Pancreas (tissue), 10 donors: ENCODE results near the gene SLC29A3. TPM values are rescaled to one million over a fixed set of nuclear protein-coding genes. Genes with fewer than 3 reads are reported as not detected.
"Not testable (repeated sequence)": the region's sequence is repeated elsewhere in the genome, so short reads cannot be mapped to it uniquely, and the experiment has no call there.

Experiments used
- ATAC-seq, 4 donors: fragments of 200-7000 bp; cut with Tn5 transposase; one replicate each; pipeline versions ENCODE4 v1.8.0 to v1.9.1; 2020; ENCODE audit warnings: mild to moderate bottlenecking in 4 of 4, moderate library complexity in 4 of 4
- DNase-seq, 6 donors: peaks; one replicate each; pipeline ENCODE4 v3.0.0-alpha.2; 2020
- FAIRE-seq: peaks from 2 replicates; lab custom pipeline; 2012; peaks lifted over from hg19 to GRCh38; lab: Jason Lieb, UNC
- H3K27ac ChIP-seq, 4 donors: fragments of 200-600 bp; sonication (generic); 1 replicate in 3 of 4; 2 replicates in 1 of 4; pipeline versions ENCODE4 v1.5.0 to v1.8.0; 2020
- H3K27me3 ChIP-seq, 4 donors: fragments of 200-600 bp; one replicate each; pipeline ENCODE4 v1.8.0; 2021
- H3K36me3 ChIP-seq, 3 donors: fragments of 200-600 bp; sonication (generic) in 1 of 3; one replicate each; pipeline versions ENCODE4 v1.5.0 to v1.8.0; 2020 to 2021
- H3K4me1 ChIP-seq, 3 donors: fragments of 200-600 bp; one replicate each; pipeline ENCODE4 v1.8.0; 2021
- H3K4me3 ChIP-seq, 4 donors: fragments of 200-600 bp; sonication (generic) in 2 of 4; one replicate each; pipeline versions ENCODE4 v1.5.0 to v1.8.0; 2020 to 2021
- H3K9me3 ChIP-seq, 4 donors: fragments of 200-600 bp; one replicate each; pipeline ENCODE4 v1.8.0; 2021
- WGBS, 2 donors: extraction: QIAGEN DNeasy Blood & Tissue Kit; methylation state at CpG; one replicate each; pipeline ENCODE4 v1.1.7; 2013; 5-methylcytosine and 5-hydroxymethylcytosine counted together
- intact Hi-C, 3 donors: fragments of 100-400 bp; cut with DNase I; formaldehyde crosslinking; loops; one replicate each; pipeline versions ENCODE4 v1.11.1 to v1.14.2; 2022
- polyA plus RNA-seq, 2 donors: library from polyadenylated mRNA; stranded (reverse); fragments of 200-250 nt; gene quantifications; one replicate each; pipeline ENCODE4 v1.2.3, GENCODE V29; 2013
- total RNA-seq, 6 donors: library from RNA; stranded (reverse); fragmentation: NEBNext Ultra II Directional in 4 of 6; extraction: Animal tissue kit (Norgen Biotek cat#: 25700) in 4 of 6; gene quantifications; one replicate each; pipeline versions ENCODE4 v1.2.1 to v1.2.4, GENCODE V29; 2021 to 2023
- TF ChIP-seq, protein P1 (sequence below), 4 donors: fragments of 200-600 bp; sonication (generic) in 3 of 4; IDR thresholded peaks; one replicate each; pipeline versions ENCODE4 v1.5.0 to v1.8.0; 2021; ENCODE audit warnings: antibody characterized with exemption in 4 of 4
- donor health status: healthy with polysubstance abuse.
- donor health status: DM: no; HTN: no; CAD: no; lungs with moderate emphysema.
- donor health status: DM: no; HTN: no; CAD: no.
- donor health status: control.
- donor health status: control.
- donor health status: Bipolar disorder and iron deficiency.
- donor health status: DM: yes; HTN: yes; CAD: no.
- donor health status: DM: no; HTN: no; CAD: no.
- donor health status: DM: no; HTN: no; CAD: no.
- donor health status: DM: yes; HTN: yes; CAD: no.

Gene SLC29A3
- total and polyA plus RNA-seq, 8 donors = 2.2 to 7.0 (median 3.2) TPM

DNA sequence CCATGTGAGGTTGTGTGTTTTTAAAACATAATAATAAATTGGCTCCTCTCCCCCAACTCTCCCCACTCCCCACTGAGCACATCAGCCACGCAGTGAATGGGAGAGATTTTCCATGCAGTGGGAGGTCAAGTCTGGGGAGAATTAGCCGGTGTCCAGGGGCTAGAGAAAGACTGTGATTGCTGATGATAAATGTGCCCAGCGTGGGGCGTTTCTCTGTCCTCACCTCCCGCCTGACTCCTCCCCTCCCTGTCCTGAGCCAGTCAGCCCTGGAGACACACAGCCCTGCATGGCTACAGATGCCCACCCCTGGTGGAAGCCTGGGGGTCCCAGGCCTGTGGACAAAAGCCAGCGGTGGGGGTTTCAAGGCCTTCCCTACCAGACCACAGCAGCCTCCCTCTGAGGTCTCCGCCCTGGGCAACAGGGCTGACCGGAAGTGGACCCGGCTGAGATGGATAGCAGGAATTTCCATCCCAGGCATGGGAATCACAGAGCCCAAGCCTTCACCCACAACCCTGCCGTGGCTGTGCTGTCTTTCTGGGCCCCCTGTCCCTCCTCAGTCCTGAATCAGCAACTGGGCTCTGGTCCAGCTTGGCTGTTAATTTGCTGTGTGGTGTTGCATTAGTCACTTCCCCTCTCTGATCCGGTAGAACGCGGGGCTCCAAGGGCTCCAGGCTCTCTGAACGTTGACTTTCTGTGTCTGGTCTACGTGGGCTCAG is 46.8 kb upstream of the SLC29A3 start:
- intact Hi-C loops = no loop called here
- no peak for ATAC-seq
- no peak for FAIRE-seq
- Histone ChIP-seq H3K4me1 (no peaks in the 10 kb centered on the region), H3K4me3 (no peak overlapping the region), H3K27me3 (no peaks in the 10 kb centered on the region), H3K9me3 (no peaks in the 10 kb centered on the region), H3K36me3 (no peaks in the 10 kb centered on the region), H3K27ac (no peak overlapping the region)
- TF ChIP-seq, protein P1, sequence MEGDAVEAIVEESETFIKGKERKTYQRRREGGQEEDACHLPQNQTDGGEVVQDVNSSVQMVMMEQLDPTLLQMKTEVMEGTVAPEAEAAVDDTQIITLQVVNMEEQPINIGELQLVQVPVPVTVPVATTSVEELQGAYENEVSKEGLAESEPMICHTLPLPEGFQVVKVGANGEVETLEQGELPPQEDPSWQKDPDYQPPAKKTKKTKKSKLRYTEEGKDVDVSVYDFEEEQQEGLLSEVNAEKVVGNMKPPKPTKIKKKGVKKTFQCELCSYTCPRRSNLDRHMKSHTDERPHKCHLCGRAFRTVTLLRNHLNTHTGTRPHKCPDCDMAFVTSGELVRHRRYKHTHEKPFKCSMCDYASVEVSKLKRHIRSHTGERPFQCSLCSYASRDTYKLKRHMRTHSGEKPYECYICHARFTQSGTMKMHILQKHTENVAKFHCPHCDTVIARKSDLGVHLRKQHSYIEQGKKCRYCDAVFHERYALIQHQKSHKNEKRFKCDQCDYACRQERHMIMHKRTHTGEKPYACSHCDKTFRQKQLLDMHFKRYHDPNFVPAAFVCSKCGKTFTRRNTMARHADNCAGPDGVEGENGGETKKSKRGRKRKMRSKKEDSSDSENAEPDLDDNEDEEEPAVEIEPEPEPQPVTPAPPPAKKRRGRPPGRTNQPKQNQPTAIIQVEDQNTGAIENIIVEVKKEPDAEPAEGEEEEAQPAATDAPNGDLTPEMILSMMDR (IDR thresholded peaks at IDR 0.05) = no peak
- WGBS, 2 donors = 61 to 63% methylated on average over 15 of the region's 15 CpGs
- DNase-seq = peak in 1 of 6 donors; percentile 22

DNA sequence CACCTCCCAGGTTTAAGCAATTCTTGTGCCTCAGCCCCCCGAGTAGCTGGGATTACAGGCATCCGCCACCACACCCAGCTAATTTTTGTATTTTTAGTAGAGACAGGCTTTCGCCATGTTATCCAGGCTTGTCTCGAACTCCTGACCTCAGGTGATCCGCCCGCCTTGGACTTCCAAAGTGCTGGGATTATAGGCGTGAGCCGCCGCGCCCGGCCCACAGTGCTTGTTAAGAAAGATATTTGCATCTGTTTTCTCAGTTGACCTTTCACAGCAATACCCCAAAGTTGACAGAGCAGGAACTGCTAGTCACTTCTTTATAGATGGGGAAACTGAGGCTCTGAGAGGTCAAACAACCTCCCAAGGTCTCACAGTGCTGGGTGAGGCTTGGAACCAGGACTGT is 46.1 kb upstream of the SLC29A3 start:
- WGBS, 2 donors = 87 to 93% methylated on average over 11 of the region's 11 CpGs
- peak in 1 of 6 donors; percentile 14 for DNase-seq
- H3K27ac ChIP-seq, H3K36me3 ChIP-seq, H3K9me3 ChIP-seq, FAIRE-seq, H3K4me3 ChIP-seq, ATAC-seq, intact Hi-C loops, H3K4me1 ChIP-seq, H3K27me3 ChIP-seq: not testable (repeated sequence)

DNA sequence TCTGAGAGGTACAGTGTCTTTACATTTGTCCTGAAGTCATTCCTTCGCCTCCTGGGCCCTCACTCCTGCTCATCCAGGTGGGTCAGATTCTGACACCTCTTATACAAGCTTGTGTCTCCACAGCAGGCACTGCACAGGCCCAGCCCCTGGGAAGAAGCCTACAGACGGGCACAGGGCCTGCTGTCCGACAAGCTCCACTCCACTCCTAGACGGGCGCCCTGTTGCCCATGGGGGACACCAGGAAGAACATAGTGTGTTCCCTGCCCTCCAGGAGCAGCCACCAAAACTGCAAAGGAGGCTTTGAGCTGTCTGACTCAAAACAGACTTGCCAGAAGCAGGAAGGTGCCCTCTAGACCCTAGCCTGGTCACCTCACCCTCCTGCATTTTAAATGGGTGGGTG is 45.6 kb upstream of the SLC29A3 start:
- Histone ChIP-seq H3K4me3 (no peak overlapping the region), H3K4me1 (no peaks in the 10 kb centered on the region), H3K27ac (no peak overlapping the region), H3K27me3 (no peaks in the 10 kb centered on the region), H3K36me3 (no peaks in the 10 kb centered on the region), H3K9me3 (no peaks in the 10 kb centered on the region)
- TF ChIP-seq, protein P1 (IDR thresholded peaks at IDR 0.05) = no peak
- ATAC-seq = no peak
- WGBS, 2 donors = 85 to 88% methylated on average over 5 of the region's 5 CpGs
- DNase-seq = peak in 1 of 6 donors; percentile 37
- no peak for FAIRE-seq
- intact Hi-C loops = no loop called here

DNA sequence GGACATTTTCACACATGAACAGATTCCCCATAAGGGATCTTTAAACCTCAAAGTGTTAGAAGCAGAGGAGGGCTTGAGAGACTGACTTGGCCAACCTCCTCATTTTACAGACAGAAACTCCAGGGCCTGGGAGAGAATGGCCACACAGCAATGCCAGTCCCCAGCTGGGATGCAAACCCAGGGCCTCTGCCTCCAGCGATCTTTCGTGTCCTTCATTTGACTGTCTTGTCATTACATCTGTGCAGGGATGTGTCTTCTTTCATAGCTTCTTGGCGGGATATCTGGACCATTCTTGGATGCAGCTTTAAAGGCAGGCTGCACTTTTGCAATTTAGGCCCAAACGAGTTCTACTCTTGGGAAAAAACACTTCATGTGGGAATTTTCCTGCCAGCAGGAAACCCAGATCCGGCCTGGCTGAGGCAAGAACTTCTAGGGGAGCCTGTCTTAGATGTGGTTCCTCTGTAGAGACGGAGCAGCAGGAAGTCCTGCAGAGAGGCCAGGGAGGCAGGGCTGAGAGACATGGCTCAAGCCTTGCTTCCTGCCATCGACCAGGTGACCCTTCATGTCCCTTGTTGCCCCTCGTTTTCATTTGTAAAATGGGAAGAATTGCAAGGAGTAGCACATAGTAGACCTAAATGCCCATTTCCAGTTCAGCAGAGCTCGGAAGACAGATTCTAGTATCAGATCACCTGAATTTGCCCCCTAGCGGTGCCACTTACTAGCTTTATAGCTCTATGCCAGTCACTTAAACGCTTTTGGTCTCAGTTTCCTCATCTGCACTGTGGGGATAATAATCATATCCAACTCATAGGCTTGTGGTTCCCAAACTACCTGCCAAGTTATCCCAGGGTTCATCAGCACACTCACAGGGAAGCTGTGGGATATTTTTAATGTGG is 43.9 kb upstream of the SLC29A3 start:
- Histone ChIP-seq H3K36me3 (no peaks in the 10 kb centered on the region), H3K27ac (no peak overlapping the region), H3K9me3 (no peaks in the 10 kb centered on the region), H3K4me1 (no peaks in the 10 kb centered on the region), H3K4me3 (no peak overlapping the region), H3K27me3 (no peaks in the 10 kb centered on the region)
- ATAC-seq = no peak
- no peak for FAIRE-seq
- 74 to 76% methylated on average over 11 of the region's 11 CpGs for WGBS, 2 donors
- peak in 1 of 6 donors; percentile 13 for DNase-seq
- intact Hi-C loops = loop anchor here in 1 of 3 donors (5.0 kb wide), 1 partner anchor 368 kb away; no protein-coding TSS in a partner anchor
- TF ChIP-seq, protein P1 (IDR thresholded peaks at IDR 0.05) = no peak

DNA sequence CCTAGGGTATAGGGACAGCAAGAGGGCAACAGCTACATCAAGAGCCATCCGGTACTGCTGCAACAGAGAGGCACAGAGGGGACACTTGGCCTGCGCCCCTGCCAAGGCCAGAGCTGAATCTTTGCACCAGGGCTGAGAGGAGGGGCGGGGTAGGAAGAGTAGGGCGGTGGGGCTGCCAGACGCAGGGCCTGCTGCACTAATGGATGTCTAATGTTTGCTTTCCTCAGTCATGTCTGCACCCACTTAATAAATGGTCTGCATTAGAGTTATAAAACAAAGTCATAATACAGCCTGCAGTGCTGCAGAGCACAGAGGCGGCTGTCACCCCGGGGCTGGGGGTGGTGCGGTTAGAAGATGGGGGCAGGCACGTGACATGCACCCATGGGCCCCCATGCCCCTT is 42.2 kb upstream of the SLC29A3 start:
- H3K36me3 ChIP-seq = no peaks in the 10 kb centered on the region
- H3K27ac ChIP-seq = no peak overlapping the region
- intact Hi-C loops = loop anchor here in 1 of 3 donors (5.0 kb wide), 1 partner anchor 370 kb away; no protein-coding TSS in a partner anchor
- ATAC-seq = peak in 3 of 4 donors; percentile 27 to 76 (median 69)
- H3K4me1 ChIP-seq = no peaks in the 10 kb centered on the region
- WGBS, 2 donors = 81% methylated on average over 9 of the region's 9 CpGs
- peak in 1 of 6 donors; percentile 29 for DNase-seq
- no peaks in the 10 kb centered on the region for H3K9me3 ChIP-seq
- TF ChIP-seq, protein P1 (IDR thresholded peaks at IDR 0.05) = no peak
- H3K27me3 ChIP-seq = no peaks in the 10 kb centered on the region
- no peak overlapping the region for H3K4me3 ChIP-seq
- FAIRE-seq = no peak
